ENCODE data around the gene GPX3. TPM values are rescaled to one million over a fixed set of nuclear protein-coding genes. Genes with fewer than 3 reads are reported as not detected.
A peak's percentile ranks its signal among the peaks of the same experiment; 100 is the strongest.

GPX3 gene
- total and polyA plus RNA-seq, 2 donors (not counting 1 experiment from before 2014, with no cell fraction given), result 182 to 267 TPM

- Histone ChIP-seq H3K27me3 (ENCODE audit: control insufficient read depth, insufficient read depth, low read length) (no peaks in the 10 kb centered on the region), H4K20me1 (ENCODE audit: control insufficient read depth, extremely low read depth, insufficient read depth, low read length) (no peaks in the 10 kb centered on the region), H3K9me3 (ENCODE audit: control insufficient read depth, insufficient read depth, low read depth, low read length) (no peaks in the 10 kb centered on the region), H3K4me3 (replicated peaks in 1 of 4; ENCODE audit: control extremely low read depth in 1 of 4, insufficient read depth in 1 of 4, low read depth in 3 of 4, low read length in 4 of 4) (no peak overlapping the region), H3K36me3 (ENCODE audit: control insufficient read depth, insufficient read depth, low read length) (no peaks in the 10 kb centered on the region), H3K79me2 (ENCODE audit: control insufficient read depth, insufficient read depth, low read length) (no peaks in the 10 kb centered on the region), H3K9ac (ENCODE audit: insufficient read depth, low read length) (no peak overlapping the region), H3K4me1 (ENCODE audit: control insufficient read depth, extremely low read depth, insufficient read depth, low read length) (no peaks in the 10 kb centered on the region), H3K4me2 (ENCODE audit: extremely low read depth, insufficient read depth, low read length) (no peak overlapping the region), H3K27ac (ENCODE audit: insufficient read depth, low read length) (no peak overlapping the region), H2AFZ (ENCODE audit: low read length) (no peak overlapping the region)
- TF ChIP-seq CTCF (conservative IDR thresholded peaks at IDR 0.05 in 1 of 2, IDR thresholded peaks at IDR 0.05 in 1 of 2; ENCODE audit: low read depth in 1 of 2, low read length in 2 of 2) (no peak), EZH2 (IDR thresholded peaks at IDR 0.05; ENCODE audit: low read length, missing control alignments) (no peak)
- no peak for DNase-seq (ENCODE audit: low read depth in 2 of 2)
Observed at GRCh38 chr5:150993826-150994412, 26.5 kb upstream of the GPX3 start.

- H3K27ac ChIP-seq (ENCODE audit: insufficient read depth, low read length), result no peak overlapping the region
- peak; percentile 19 to 44 for DNase-seq (ENCODE audit: low read depth in 2 of 2)
- H3K9me3 ChIP-seq (ENCODE audit: control insufficient read depth, insufficient read depth, low read depth, low read length), result no peaks in the 10 kb centered on the region
- H3K79me2 ChIP-seq (ENCODE audit: control insufficient read depth, insufficient read depth, low read length), result no peaks in the 10 kb centered on the region
- H3K9ac ChIP-seq (ENCODE audit: insufficient read depth, low read length), result no peak overlapping the region
- H3K27me3 ChIP-seq (ENCODE audit: control insufficient read depth, insufficient read depth, low read length), result peaks cover 2% of the 10 kb centered on the region
- H4K20me1 ChIP-seq (ENCODE audit: control insufficient read depth, extremely low read depth, insufficient read depth, low read length), result no peaks in the 10 kb centered on the region
- TF ChIP-seq EZH2 (IDR thresholded peaks at IDR 0.05; ENCODE audit: low read length, missing control alignments), result no peak
- TF ChIP-seq CTCF (conservative IDR thresholded peaks at IDR 0.05 in 1 of 2, IDR thresholded peaks at IDR 0.05 in 1 of 2; ENCODE audit: low read depth in 1 of 2, low read length in 2 of 2), result no peak
- H3K4me3 ChIP-seq (replicated peaks in 1 of 4; ENCODE audit: control extremely low read depth in 1 of 4, insufficient read depth in 1 of 4, low read depth in 3 of 4, low read length in 4 of 4), result no peak overlapping the region
- H3K36me3 ChIP-seq (ENCODE audit: control insufficient read depth, insufficient read depth, low read length), result no peaks in the 10 kb centered on the region
- no peak overlapping the region for H3K4me2 ChIP-seq (ENCODE audit: extremely low read depth, insufficient read depth, low read length)
- no peaks in the 10 kb centered on the region for H3K4me1 ChIP-seq (ENCODE audit: control insufficient read depth, extremely low read depth, insufficient read depth, low read length)
- H2AFZ ChIP-seq (ENCODE audit: low read length), result no peak overlapping the region
Observed at GRCh38 chr5:150999704-151000442, 20.5 kb upstream of the GPX3 start.

- peaks cover 2% of the 10 kb centered on the region for H3K27me3 ChIP-seq (ENCODE audit: control insufficient read depth, insufficient read depth, low read length)
Observed at GRCh38 chr5:151001436-151001835, 19.0 kb upstream of the GPX3 start.

More at GRCh38 chr5:151001436-151001835, 19.0 kb upstream of the GPX3 start:
- H3K4me1 ChIP-seq (ENCODE audit: control insufficient read depth, extremely low read depth, insufficient read depth, low read length), result peaks cover 12% of the 10 kb centered on the region
- no peaks in the 10 kb centered on the region for H4K20me1 ChIP-seq (ENCODE audit: control insufficient read depth, extremely low read depth, insufficient read depth, low read length)
- H3K79me2 ChIP-seq (ENCODE audit: control insufficient read depth, insufficient read depth, low read length), result no peaks in the 10 kb centered on the region
- H3K9ac ChIP-seq (ENCODE audit: insufficient read depth, low read length), result no peak overlapping the region
- no peaks in the 10 kb centered on the region for H3K9me3 ChIP-seq (ENCODE audit: control insufficient read depth, insufficient read depth, low read depth, low read length)
- H3K4me2 ChIP-seq (ENCODE audit: extremely low read depth, insufficient read depth, low read length), result no peak overlapping the region
- H2AFZ ChIP-seq (ENCODE audit: low read length), result no peak overlapping the region
- H3K27ac ChIP-seq (ENCODE audit: insufficient read depth, low read length), result no peak overlapping the region
- no peak overlapping the region for H3K4me3 ChIP-seq (replicated peaks in 1 of 4; ENCODE audit: control extremely low read depth in 1 of 4, insufficient read depth in 1 of 4, low read depth in 3 of 4, low read length in 4 of 4)
- H3K36me3 ChIP-seq (ENCODE audit: control insufficient read depth, insufficient read depth, low read length), result no peaks in the 10 kb centered on the region
- TF ChIP-seq EZH2 (IDR thresholded peaks at IDR 0.05; ENCODE audit: low read length, missing control alignments), result no peak
- no peak for TF ChIP-seq CTCF (conservative IDR thresholded peaks at IDR 0.05 in 1 of 2, IDR thresholded peaks at IDR 0.05 in 1 of 2; ENCODE audit: low read depth in 1 of 2, low read length in 2 of 2)
- DNase-seq (ENCODE audit: low read depth in 2 of 2), result no peak

Measured in fibroblast of lung (primary cell).